PC-9 (cell line): ENCODE results near the gene TEX30. TPM values are rescaled to one million over a fixed set of nuclear protein-coding genes. Genes with fewer than 3 reads are reported as not detected.

ENCODE experiments used
- BruUV-seq: library from RNA; stranded (reverse); fragments of 400-500 nt; replicated peaks from 2 replicates; lab custom pipeline; 2021; lab: Mats Ljungman, UMichigan
- CTCF ChIA-PET: fragments of 300-600 bp; sonication (Branson Sonifier 250); formaldehyde crosslinking; loops from one replicate; lab custom pipeline; 2022; ENCODE audit warnings: antibody characterized with exemption; lab: Charles Lee
- POLR2A ChIA-PET: fragments of 300-600 bp; sonication (Branson Sonifier 250); formaldehyde crosslinking; loops from one replicate; lab custom pipeline; 2022; ENCODE audit warnings: antibody characterized with exemption; ENCODE audit not compliant: unreplicated experiment; lab: Charles Lee
- DNase-seq, 2 experiments: peaks; one replicate each; pipeline versions ENCODE4 v3.0.0 to v3.0.0-alpha.2; 2015 to 2022; ENCODE audit warnings: mixed read lengths in 1 of 2
- H2AFZ ChIP-seq: fragments of 200-600 bp; sonication (generic); 2 replicates; pipeline ENCODE4 v1.8.1; 2017; ENCODE audit warnings: antibody characterized with exemption
- H3F3A ChIP-seq: fragments of 200-600 bp; sonication (generic); 2 replicates; pipeline ENCODE4 v1.8.1; 2017; ENCODE audit warnings: antibody characterized with exemption, mild to moderate bottlenecking, low read depth; ENCODE audit not compliant: insufficient read depth
- H3K27ac ChIP-seq: fragments of 200-600 bp; sonication (generic); 2 replicates; pipeline ENCODE4 v1.6.1; 2016; ENCODE audit warnings: mixed run types
- H3K27me3 ChIP-seq: fragments of 200-600 bp; sonication (generic); 2 replicates; pipeline ENCODE4 v1.6.1; 2016; ENCODE audit warnings: low read depth, mixed run types; ENCODE audit not compliant: insufficient read depth
- H3K36me3 ChIP-seq: fragments of 200-600 bp; sonication (generic); 2 replicates; pipeline ENCODE4 v1.6.1; 2016; ENCODE audit warnings: low read depth, mixed run types
- H3K4me1 ChIP-seq: fragments of 200-600 bp; sonication (generic); replicated peaks from 2 replicates; pipeline ENCODE4 v1.6.1; 2016; ENCODE audit warnings: mixed run types; ENCODE audit not compliant: insufficient read depth
- H3K4me2 ChIP-seq: fragments of 200-600 bp; sonication (generic); 2 replicates; pipeline ENCODE4 v1.6.1; 2017; ENCODE audit warnings: mixed run types
- H3K4me3 ChIP-seq: fragments of 200-600 bp; sonication (generic); 2 replicates; pipeline ENCODE4 v1.6.1; 2016; ENCODE audit warnings: mixed run types
- H3K79me2 ChIP-seq: fragments of 200-600 bp; sonication (generic); 2 replicates; pipeline ENCODE4 v1.6.1; 2017; ENCODE audit warnings: low read depth, mixed run types
- H3K9me2 ChIP-seq: fragments of 200-600 bp; sonication (generic); 2 replicates; pipeline ENCODE4 v1.8.1; 2017; ENCODE audit warnings: mild to moderate bottlenecking; ENCODE audit not compliant: insufficient read depth
- H3K9me3 ChIP-seq: fragments of 200-600 bp; sonication (generic); 2 replicates; pipeline ENCODE4 v1.8.1; 2016; ENCODE audit warnings: low read depth; ENCODE audit not compliant: insufficient read depth
- H4K20me1 ChIP-seq: fragments of 200-600 bp; sonication (generic); 2 replicates; pipeline ENCODE4 v1.8.1; 2017; ENCODE audit not compliant: insufficient read depth
- EZH2 ChIP-seq: fragments of 200-600 bp; sonication (generic); IDR thresholded peaks from 2 replicates; pipeline ENCODE4 v1.8.0; 2017; ENCODE audit warnings: antibody characterized with exemption, low read depth
- intact Hi-C: fragments of 100-400 bp; cut with micrococcal nuclease; formaldehyde crosslinking; loops from one replicate; pipeline ENCODE4 v1.10.0; 2022; ENCODE audit not compliant: unreplicated experiment
- total RNA-seq: library from RNA; stranded (reverse); gene quantifications from 2 replicates; pipeline ENCODE4 v1.2.3, GENCODE V29; 2021
- TF ChIP-seq, protein P1 (sequence below): fragments of 200-600 bp; sonication (generic); conservative IDR thresholded peaks from 2 replicates; pipeline ENCODE4 v1.6.1; 2017; ENCODE audit warnings: mixed run types, antibody characterized with exemption, mild to moderate bottlenecking, moderate library complexity

The TEX30 gene
- total RNA-seq, 1 experiment from 2014 or later = 13.1 TPM

DNA sequence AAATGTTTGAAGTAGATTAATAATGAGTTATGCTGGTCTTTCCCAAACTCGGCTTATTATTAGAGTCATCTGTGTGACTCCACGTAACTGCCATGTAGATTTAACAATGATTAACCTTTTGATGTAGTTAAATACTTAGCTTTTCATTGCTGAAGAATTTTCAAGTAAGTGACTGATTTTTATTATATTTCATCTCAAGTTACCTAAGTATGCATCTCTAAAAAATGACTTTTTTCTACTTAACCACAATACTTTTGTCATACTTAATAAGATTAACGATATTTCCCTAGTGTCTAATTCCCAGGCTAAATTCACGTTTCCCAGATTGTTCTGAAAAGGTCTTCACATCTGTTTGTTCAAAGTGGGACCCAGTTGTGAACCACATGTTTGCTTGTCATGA is 43.1 kb upstream of the TEX30 start:
- no peaks in the 10 kb centered on the region; the same call in 1 of the 2 replicates for H3K79me2 ChIP-seq
- H2AFZ ChIP-seq = no peak overlapping the region
- BruUV-seq = no TSS peak
- H3K4me2 ChIP-seq = no peak overlapping the region
- H3K9me2 ChIP-seq = no peaks in the 10 kb centered on the region
- 0 out of 2 replicates have a peak, but pooled peaks cover 10% of the 10 kb centered on the region for H3K36me3 ChIP-seq
- TF ChIP-seq, protein P1, sequence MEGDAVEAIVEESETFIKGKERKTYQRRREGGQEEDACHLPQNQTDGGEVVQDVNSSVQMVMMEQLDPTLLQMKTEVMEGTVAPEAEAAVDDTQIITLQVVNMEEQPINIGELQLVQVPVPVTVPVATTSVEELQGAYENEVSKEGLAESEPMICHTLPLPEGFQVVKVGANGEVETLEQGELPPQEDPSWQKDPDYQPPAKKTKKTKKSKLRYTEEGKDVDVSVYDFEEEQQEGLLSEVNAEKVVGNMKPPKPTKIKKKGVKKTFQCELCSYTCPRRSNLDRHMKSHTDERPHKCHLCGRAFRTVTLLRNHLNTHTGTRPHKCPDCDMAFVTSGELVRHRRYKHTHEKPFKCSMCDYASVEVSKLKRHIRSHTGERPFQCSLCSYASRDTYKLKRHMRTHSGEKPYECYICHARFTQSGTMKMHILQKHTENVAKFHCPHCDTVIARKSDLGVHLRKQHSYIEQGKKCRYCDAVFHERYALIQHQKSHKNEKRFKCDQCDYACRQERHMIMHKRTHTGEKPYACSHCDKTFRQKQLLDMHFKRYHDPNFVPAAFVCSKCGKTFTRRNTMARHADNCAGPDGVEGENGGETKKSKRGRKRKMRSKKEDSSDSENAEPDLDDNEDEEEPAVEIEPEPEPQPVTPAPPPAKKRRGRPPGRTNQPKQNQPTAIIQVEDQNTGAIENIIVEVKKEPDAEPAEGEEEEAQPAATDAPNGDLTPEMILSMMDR = no peak
- no peak for TF ChIP-seq EZH2
- CTCF ChIA-PET = no interaction called here
- no peak for DNase-seq
- H3F3A ChIP-seq = no peaks in the 10 kb centered on the region
- H3K9me3 ChIP-seq = no peaks in the 10 kb centered on the region
- H4K20me1 ChIP-seq = 0 out of 2 replicates have a peak, but pooled peaks cover 4% of the 10 kb centered on the region
- intact Hi-C loops = no loop called here
- H3K27me3 ChIP-seq = no peaks in the 10 kb centered on the region
- no peak overlapping the region for H3K27ac ChIP-seq
- H3K4me3 ChIP-seq = no peak overlapping the region
- H3K4me1 ChIP-seq = no peaks in the 10 kb centered on the region
- POLR2A ChIA-PET = no interaction called here

DNA sequence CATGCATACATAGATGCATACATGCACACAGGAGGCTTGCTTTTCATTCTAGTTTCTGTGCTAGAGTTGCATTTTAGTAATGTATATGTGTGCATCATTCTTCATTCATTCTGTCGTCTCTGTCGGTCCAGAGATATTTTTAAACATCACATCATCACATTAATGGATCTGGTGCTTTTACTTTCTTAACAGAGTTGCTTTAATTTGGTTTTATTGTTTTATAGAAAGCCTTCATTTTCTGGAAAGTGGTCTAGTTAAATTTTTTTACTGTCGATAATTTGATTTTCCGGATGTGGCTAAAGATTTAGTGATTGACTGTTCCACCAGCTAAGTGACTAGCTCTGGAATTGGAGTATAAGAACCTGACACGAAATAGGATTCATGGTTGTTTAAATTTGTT is 42.2 kb upstream of the TEX30 start:
- Histone ChIP-seq H3K4me3 (no peak overlapping the region), H3K9me2 (no peaks in the 10 kb centered on the region), H3K4me2 (no peak overlapping the region), H4K20me1 (0 out of 2 replicates have a peak, but pooled peaks cover 4% of the 10 kb centered on the region), H3K27ac (no peak overlapping the region), H3K4me1 (no peaks in the 10 kb centered on the region), H3F3A (no peaks in the 10 kb centered on the region; the same call in 1 of the 2 replicates), H3K79me2 (no peaks in the 10 kb centered on the region; the same call in 1 of the 2 replicates), H3K36me3 (peaks cover 15% of the 10 kb centered on the region; the same call in 1 of the 2 replicates), H3K27me3 (no peaks in the 10 kb centered on the region), H3K9me3 (no peaks in the 10 kb centered on the region; the same call in 1 of the 2 replicates), H2AFZ (no peak overlapping the region)
- ChIA-PET CTCF (no interaction called here), POLR2A (no interaction called here)
- intact Hi-C loops = no loop called here
- no peak for TF ChIP-seq EZH2
- TF ChIP-seq, protein P1 = no peak
- no peak for DNase-seq
- no TSS peak for BruUV-seq

DNA sequence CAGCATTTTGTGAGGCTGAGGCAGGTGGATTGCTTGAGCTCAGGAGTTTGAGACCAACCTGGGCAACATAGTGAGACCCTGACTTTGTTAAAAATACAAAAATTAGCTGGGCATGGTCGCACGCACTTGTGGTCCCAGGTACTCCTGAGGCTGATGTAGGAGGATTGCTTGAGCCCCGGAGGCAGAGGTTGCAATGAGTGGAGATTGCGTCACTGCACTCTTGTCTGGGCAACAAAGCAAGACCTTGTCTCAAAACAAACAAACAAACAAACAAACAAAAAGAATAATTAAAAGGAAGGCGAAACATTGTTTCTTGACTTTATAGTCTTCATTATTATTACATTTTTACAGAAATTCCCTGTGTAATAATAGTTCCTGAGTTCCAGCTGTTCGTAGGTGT is 41.2 kb upstream of the TEX30 start:
- H2AFZ ChIP-seq = no peak overlapping the region
- no peaks in the 10 kb centered on the region; the same call in 1 of the 2 replicates for H3F3A ChIP-seq
- no peaks in the 10 kb centered on the region for H3K4me1 ChIP-seq
- intact Hi-C loops = no loop called here
- H3K4me2 ChIP-seq = no peak overlapping the region
- DNase-seq = no peak
- H3K27me3 ChIP-seq = no peaks in the 10 kb centered on the region
- H3K9me3 ChIP-seq = no peaks in the 10 kb centered on the region; the same call in 1 of the 2 replicates
- no peak overlapping the region for H3K4me3 ChIP-seq
- BruUV-seq = no TSS peak
- peaks cover 15% of the 10 kb centered on the region; the same call in 1 of the 2 replicates for H3K36me3 ChIP-seq
- H3K79me2 ChIP-seq = no peaks in the 10 kb centered on the region; the same call in 1 of the 2 replicates
- H4K20me1 ChIP-seq = no peaks in the 10 kb centered on the region
- no peak overlapping the region for H3K27ac ChIP-seq
- ChIA-PET CTCF (no interaction called here), POLR2A (no interaction called here)
- H3K9me2 ChIP-seq = no peaks in the 10 kb centered on the region
- TF ChIP-seq, protein P1 = no peak
- TF ChIP-seq EZH2 = no peak
